ENCODE measurements around the gene FGGY. TPM values are rescaled to one million over a fixed set of nuclear protein-coding genes. Genes with fewer than 3 reads are reported as not detected.
A peak's percentile ranks its signal among the peaks of the same experiment; 100 is the strongest.

Gene FGGY
- total RNA-seq, 2 donors from 2014 or later = 12.4 to 17.9 TPM

GRCh38 chr1:59422921-59423575, 126.2 kb downstream of the FGGY start:
- no peaks in the 10 kb centered on the region for H3K27me3 Mint-ChIP-seq (ENCODE audit: low read depth)
- H3K36me3 Mint-ChIP-seq (ENCODE audit: insufficient read depth in 2 of 2) = no peaks in the 10 kb centered on the region
- no peak overlapping the region for H3K27ac Mint-ChIP-seq
- H3K4me3 Mint-ChIP-seq = no peak overlapping the region
- H3K9me3 Mint-ChIP-seq = no peaks in the 10 kb centered on the region
- H3K4me1 Mint-ChIP-seq (ENCODE audit: low read depth) = no peaks in the 10 kb centered on the region
- DNase-seq (no peak), ATAC-seq (replicated peaks in 1 of 2) (no peak)

- H3K9me3 Mint-ChIP-seq = no peaks in the 10 kb centered on the region
Observed at GRCh38 chr1:59427155-59427554, 130.3 kb downstream of the FGGY start.

GRCh38 chr1:59427784-59428183, 130.9 kb downstream of the FGGY start:
- H3K4me3 Mint-ChIP-seq = no peak overlapping the region
- ATAC-seq (replicated peaks in 1 of 2) (no peak), DNase-seq (no peak)
- no peaks in the 10 kb centered on the region for H3K36me3 Mint-ChIP-seq (ENCODE audit: insufficient read depth in 2 of 2)
- H3K27me3 Mint-ChIP-seq (ENCODE audit: low read depth) = no peaks in the 10 kb centered on the region
- no peaks in the 10 kb centered on the region for H3K9me3 Mint-ChIP-seq
- H3K27ac Mint-ChIP-seq = no peak overlapping the region
- H3K4me1 Mint-ChIP-seq (ENCODE audit: low read depth) = peaks cover 15% of the 10 kb centered on the region

More at GRCh38 chr1:59427155-59427554, 130.3 kb downstream of the FGGY start:
- Mint-ChIP-seq H3K36me3 (ENCODE audit: insufficient read depth in 2 of 2) (no peaks in the 10 kb centered on the region), H3K27ac (no peak overlapping the region), H3K4me1 (ENCODE audit: low read depth) (peaks cover 8% of the 10 kb centered on the region), H3K4me3 (no peak overlapping the region), H3K27me3 (ENCODE audit: low read depth) (no peaks in the 10 kb centered on the region)
- no peak for DNase-seq
- ATAC-seq (replicated peaks in 1 of 2) = no peak

- ATAC-seq (replicated peaks in 1 of 2) (no peak), DNase-seq (no peak)
- Mint-ChIP-seq H3K9me3 (no peaks in the 10 kb centered on the region), H3K36me3 (ENCODE audit: insufficient read depth in 2 of 2) (no peaks in the 10 kb centered on the region), H3K4me1 (ENCODE audit: low read depth) (peaks cover 22% of the 10 kb centered on the region), H3K27ac (no peak overlapping the region), H3K4me3 (no peak overlapping the region), H3K27me3 (ENCODE audit: low read depth) (no peaks in the 10 kb centered on the region)
Observed at GRCh38 chr1:59428828-59429227, 131.9 kb downstream of the FGGY start.

- no peaks in the 10 kb centered on the region for H3K9me3 Mint-ChIP-seq
- ATAC-seq (replicated peaks in 1 of 2) (no peak), DNase-seq (no peak)
- H3K4me1 Mint-ChIP-seq (ENCODE audit: low read depth) = peaks cover 22% of the 10 kb centered on the region
- H3K27me3 Mint-ChIP-seq (ENCODE audit: low read depth) = no peaks in the 10 kb centered on the region
- no peaks in the 10 kb centered on the region for H3K36me3 Mint-ChIP-seq (ENCODE audit: insufficient read depth in 2 of 2)
- H3K4me3 Mint-ChIP-seq = no peak overlapping the region
- no peak overlapping the region for H3K27ac Mint-ChIP-seq
Observed at GRCh38 chr1:59429656-59430055, 132.8 kb downstream of the FGGY start.

- no peaks in the 10 kb centered on the region for H3K27me3 Mint-ChIP-seq (ENCODE audit: low read depth)
- DNase-seq (no peak), ATAC-seq (replicated peaks in 1 of 2) (no peak)
- no peaks in the 10 kb centered on the region for H3K9me3 Mint-ChIP-seq
- peaks cover 22% of the 10 kb centered on the region for H3K4me1 Mint-ChIP-seq (ENCODE audit: low read depth)
- no peaks in the 10 kb centered on the region for H3K36me3 Mint-ChIP-seq (ENCODE audit: insufficient read depth in 2 of 2)
- H3K4me3 Mint-ChIP-seq = peak overlapping the region in 1 of 2 donors; percentile 56
- no peak overlapping the region for H3K27ac Mint-ChIP-seq
Observed at GRCh38 chr1:59431566-59432294, 134.8 kb downstream of the FGGY start.

- ATAC-seq (replicated peaks in 1 of 2) = peak; percentile 92 to 94
- H3K27me3 Mint-ChIP-seq (ENCODE audit: low read depth) = no peaks in the 10 kb centered on the region
- peak overlapping the region; percentile 26 for H3K27ac Mint-ChIP-seq
- peak; percentile 10 to 12 for DNase-seq
- H3K4me1 Mint-ChIP-seq (ENCODE audit: low read depth) = peaks cover 25% of the 10 kb centered on the region
- no peaks in the 10 kb centered on the region for H3K36me3 Mint-ChIP-seq (ENCODE audit: insufficient read depth in 2 of 2)
- H3K4me3 Mint-ChIP-seq = peak overlapping the region; percentile 37 to 56
- H3K9me3 Mint-ChIP-seq = no peaks in the 10 kb centered on the region
Observed at GRCh38 chr1:59432531-59433439, 135.9 kb downstream of the FGGY start.

GRCh38 chr1:59433440-59433813, 136.5 kb downstream of the FGGY start:
- DNase-seq (no peak), ATAC-seq (replicated peaks in 1 of 2) (no peak)
- H3K27ac Mint-ChIP-seq = peak overlapping the region; percentile 29
- peaks cover 28% of the 10 kb centered on the region for H3K4me1 Mint-ChIP-seq (ENCODE audit: low read depth)
- no peaks in the 10 kb centered on the region for H3K36me3 Mint-ChIP-seq (ENCODE audit: insufficient read depth in 2 of 2)
- H3K4me3 Mint-ChIP-seq = peak overlapping the region in 1 of 2 donors; percentile 18
- H3K9me3 Mint-ChIP-seq = no peaks in the 10 kb centered on the region
- H3K27me3 Mint-ChIP-seq (ENCODE audit: low read depth) = no peaks in the 10 kb centered on the region

GRCh38 chr1:59434336-59434735, 137.4 kb downstream of the FGGY start:
- Mint-ChIP-seq H3K4me1 (ENCODE audit: low read depth) (peaks cover 28% of the 10 kb centered on the region), H3K9me3 (no peaks in the 10 kb centered on the region), H3K27ac (no peak overlapping the region), H3K4me3 (no peak overlapping the region), H3K27me3 (ENCODE audit: low read depth) (no peaks in the 10 kb centered on the region), H3K36me3 (ENCODE audit: insufficient read depth in 2 of 2) (no peaks in the 10 kb centered on the region)
- no peak for DNase-seq
- ATAC-seq (replicated peaks in 1 of 2) = no peak

- ATAC-seq (replicated peaks in 1 of 2) (no peak), DNase-seq (no peak)
- H3K9me3 Mint-ChIP-seq = no peaks in the 10 kb centered on the region
- no peak overlapping the region for H3K27ac Mint-ChIP-seq
- no peaks in the 10 kb centered on the region for H3K27me3 Mint-ChIP-seq (ENCODE audit: low read depth)
- no peaks in the 10 kb centered on the region for H3K36me3 Mint-ChIP-seq (ENCODE audit: insufficient read depth in 2 of 2)
- H3K4me3 Mint-ChIP-seq = no peak overlapping the region
- H3K4me1 Mint-ChIP-seq (ENCODE audit: low read depth) = peaks cover 24% of the 10 kb centered on the region
Observed at GRCh38 chr1:59436637-59437036, 139.7 kb downstream of the FGGY start.

- DNase-seq (no peak), ATAC-seq (replicated peaks in 1 of 2) (peak in 1 of 2 donors; percentile 40)
- Mint-ChIP-seq H3K36me3 (ENCODE audit: insufficient read depth in 2 of 2) (peaks cover 0 to 4% of the 10 kb centered on the region in 2 donors), H3K4me3 (no peak overlapping the region), H3K27ac (no peak overlapping the region), H3K4me1 (ENCODE audit: low read depth) (peaks cover 15% of the 10 kb centered on the region), H3K9me3 (no peaks in the 10 kb centered on the region), H3K27me3 (ENCODE audit: low read depth) (no peaks in the 10 kb centered on the region)
Observed at GRCh38 chr1:59438058-59438560, 141.2 kb downstream of the FGGY start.

- peaks cover 0 to 4% of the 10 kb centered on the region in 2 donors for H3K36me3 Mint-ChIP-seq (ENCODE audit: insufficient read depth in 2 of 2)
- H3K9me3 Mint-ChIP-seq = no peaks in the 10 kb centered on the region
- H3K4me3 Mint-ChIP-seq = peak overlapping the region in 1 of 2 donors; percentile 23
- ATAC-seq (replicated peaks in 1 of 2) = peak; percentile 24 to 80
- no peaks in the 10 kb centered on the region for H3K27me3 Mint-ChIP-seq (ENCODE audit: low read depth)
- no peak overlapping the region for H3K27ac Mint-ChIP-seq
- H3K4me1 Mint-ChIP-seq (ENCODE audit: low read depth) = peaks cover 11% of the 10 kb centered on the region
- no peak for DNase-seq
Observed at GRCh38 chr1:59442492-59442891, 145.6 kb downstream of the FGGY start.

- Mint-ChIP-seq H3K4me3 (no peak overlapping the region), H3K4me1 (ENCODE audit: low read depth) (peaks cover 5% of the 10 kb centered on the region), H3K9me3 (no peaks in the 10 kb centered on the region), H3K36me3 (ENCODE audit: insufficient read depth in 2 of 2) (peaks cover 0 to 4% of the 10 kb centered on the region in 2 donors), H3K27me3 (ENCODE audit: low read depth) (no peaks in the 10 kb centered on the region), H3K27ac (no peak overlapping the region)
- DNase-seq = no peak
- no peak for ATAC-seq (replicated peaks in 1 of 2)
Observed at GRCh38 chr1:59443310-59443709, 146.4 kb downstream of the FGGY start.
